Stimulated activated naive CD8-positive, alpha-beta T cell treated with anti-CD3 and anti-CD28 coated beads, Interleukin-15, amount 100 ng/mL, for 72 hours (primary cell): ENCODE measurements around the gene PAQR3.
"Not testable (repeated sequence)": the region's sequence is repeated elsewhere in the genome, so short reads cannot be mapped to it uniquely, and the experiment has no call there.

ENCODE experiments used
- ATAC-seq: fragments of 150-1000 bp; cut with Tn5 transposase; 2 replicates; pipeline ENCODE4 v1.10.0; 2021; ENCODE audit warnings: mild to moderate bottlenecking, moderate library complexity
- DNase-seq, 2 donors: peaks; one replicate each; pipeline ENCODE4 v3.0.0; 2021 to 2022
- H3K27ac Mint-ChIP-seq, 2 donors: one replicate each; pipeline ENCODE4 v1.8.0; 2022; ENCODE audit warnings: mild to moderate bottlenecking in 2 of 2, mixed read lengths in 2 of 2, moderate library complexity in 2 of 2
- H3K27me3 Mint-ChIP-seq: one replicate; pipeline ENCODE4 v1.8.0; 2022; ENCODE audit warnings: mixed read lengths
- H3K4me1 Mint-ChIP-seq: one replicate; pipeline ENCODE4 v1.8.0; 2022; ENCODE audit warnings: mild to moderate bottlenecking, mixed read lengths
- H3K4me3 Mint-ChIP-seq, 2 donors: one replicate each; pipeline ENCODE4 v1.8.0; 2022; ENCODE audit warnings: mild to moderate bottlenecking in 2 of 2, mixed read lengths in 2 of 2, moderate library complexity in 1 of 2
- H3K9me3 Mint-ChIP-seq, 2 donors: one replicate each; pipeline ENCODE4 v1.8.0; 2022; ENCODE audit warnings: mixed read lengths in 2 of 2

The PAQR3 gene

DNA sequence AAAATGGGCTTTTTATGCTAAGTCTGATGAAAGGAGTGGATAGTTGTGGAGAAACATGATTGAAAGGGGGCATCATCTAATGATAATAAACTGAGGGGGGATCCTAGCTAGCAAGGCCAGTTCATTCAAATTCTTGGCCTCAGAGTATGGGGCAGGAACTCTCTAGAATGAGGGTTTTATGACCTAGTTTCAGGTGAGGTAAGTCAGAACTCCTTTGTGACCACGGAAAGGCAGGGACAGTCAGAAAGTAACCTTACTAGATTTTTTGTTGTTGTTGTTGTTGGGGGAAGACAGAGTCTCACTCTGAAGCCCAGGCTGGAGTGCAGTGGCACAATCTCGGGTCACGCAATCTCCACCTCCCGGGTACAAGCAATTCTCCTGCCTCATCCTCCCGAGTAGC is 1.5 kb upstream of the PAQR3 start:
- DNase-seq: peak in 1 of 2 donors; percentile 46
- Mint-ChIP-seq H3K27ac (no peak overlapping the region), H3K9me3 (no peaks in the 10 kb centered on the region), H3K4me1 (peaks cover 36% of the 10 kb centered on the region), H3K27me3 (peaks cover 35% of the 10 kb centered on the region), H3K4me3 (peak overlapping the region in 1 of 2 donors; percentile 18)
- ATAC-seq: peak; percentile 63

- Mint-ChIP-seq H3K9me3 (no peaks in the 10 kb centered on the region), H3K27me3 (peaks cover 27% of the 10 kb centered on the region), H3K4me3 (peak overlapping the region; percentile 84 to 93), H3K4me1 (peaks cover 47% of the 10 kb centered on the region), H3K27ac (peak overlapping the region in 1 of 2 donors; percentile 84)
- no peak for DNase-seq
- no peak for ATAC-seq
Observed at GRCh38 chr4:78939667-78940008, 400 bp upstream of the PAQR3 start.

- Mint-ChIP-seq H3K4me1 (peaks cover 53% of the 10 kb centered on the region), H3K27me3 (peaks cover 17% of the 10 kb centered on the region), H3K4me3 (peak overlapping the region; percentile 93 to 98), H3K27ac (peak overlapping the region; percentile 91 to 95), H3K9me3 (no peaks in the 10 kb centered on the region)
- no peak for ATAC-seq
- DNase-seq: no peak
Observed at GRCh38 chr4:78938474-78938867, 767 bp downstream of the PAQR3 start.

DNA sequence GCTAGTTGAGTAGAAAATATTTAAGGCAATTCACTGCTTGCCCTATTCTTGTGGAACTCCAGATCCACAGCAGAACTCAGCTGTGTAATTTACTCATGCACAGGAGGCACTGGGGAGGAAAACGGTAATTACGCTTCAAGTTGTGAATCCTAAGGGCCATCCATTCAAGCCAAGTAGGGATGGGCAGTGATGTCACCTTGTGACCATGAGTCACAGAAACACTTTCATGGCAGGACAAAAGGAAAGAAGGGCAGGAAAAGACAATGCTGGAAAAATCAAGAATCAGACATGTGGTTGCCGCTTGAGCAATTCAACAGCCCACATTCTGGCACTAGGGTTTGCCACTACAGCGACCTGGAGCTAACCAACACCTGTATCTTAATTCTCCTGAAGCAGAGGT is 1.4 kb downstream of the PAQR3 start:
- Mint-ChIP-seq H3K4me1 (peaks cover 53% of the 10 kb centered on the region), H3K4me3 (peak overlapping the region in 1 of 2 donors; percentile 98), H3K27ac (no peak overlapping the region), H3K27me3 (peaks cover 10% of the 10 kb centered on the region), H3K9me3 (no peaks in the 10 kb centered on the region)
- DNase-seq (no peak), ATAC-seq (no peak)

DNA sequence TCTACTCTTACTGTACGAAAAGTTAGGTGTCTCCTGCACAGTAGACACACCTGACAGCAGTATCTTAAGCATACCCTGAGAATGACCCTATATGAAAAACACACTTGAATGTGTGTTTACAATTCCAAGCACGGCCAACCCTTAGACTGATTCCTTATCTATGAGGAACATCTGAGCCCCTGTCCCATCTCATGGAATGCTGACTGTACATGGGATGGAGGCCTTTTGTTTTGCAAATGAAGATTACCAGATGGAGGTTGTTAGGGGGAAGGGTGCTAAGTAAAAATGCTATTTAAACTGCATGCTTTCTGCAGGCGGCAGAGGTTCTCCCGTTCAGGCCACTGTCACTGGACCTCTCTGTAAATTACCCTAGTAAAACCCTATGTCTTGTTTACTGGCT is 2.2 kb downstream of the PAQR3 start:
- H3K4me1 Mint-ChIP-seq: peaks cover 53% of the 10 kb centered on the region
- no peak for ATAC-seq
- H3K4me3 Mint-ChIP-seq: no peak overlapping the region
- peaks cover 2% of the 10 kb centered on the region for H3K27me3 Mint-ChIP-seq
- H3K9me3 Mint-ChIP-seq: no peaks in the 10 kb centered on the region
- no peak for DNase-seq
- H3K27ac Mint-ChIP-seq: no peak overlapping the region

DNA sequence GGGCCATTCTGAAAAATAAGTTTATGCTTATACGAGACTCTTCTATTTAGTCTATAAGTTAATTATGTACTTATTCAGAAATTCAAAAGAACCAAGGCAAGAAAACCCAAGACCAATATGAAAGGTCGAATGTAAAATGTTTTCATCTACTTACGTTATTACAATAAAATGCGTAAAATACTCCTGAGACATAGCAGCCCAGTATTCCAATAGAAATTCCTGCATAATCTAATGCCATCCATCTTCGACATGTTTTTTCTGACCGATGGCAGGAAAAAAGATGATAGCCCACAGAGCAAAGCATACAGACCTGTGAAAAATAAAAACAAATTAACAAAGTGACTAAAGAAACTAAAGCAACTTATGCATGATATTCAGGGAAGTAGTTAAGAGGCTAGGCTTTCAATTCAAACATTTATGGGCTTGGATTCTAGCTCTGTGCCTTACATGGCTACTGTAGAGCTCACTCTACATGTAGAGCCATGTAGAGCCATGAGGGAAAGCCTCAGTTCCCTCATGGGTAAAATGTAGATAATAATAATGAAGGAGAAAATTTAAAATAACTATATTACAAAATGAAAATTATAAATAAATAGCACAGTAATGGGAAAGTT is 9.1 kb downstream of the PAQR3 start:
- H3K27me3 Mint-ChIP-seq: no peaks in the 10 kb centered on the region
- ATAC-seq (no peak), DNase-seq (no peak)
- no peaks in the 10 kb centered on the region for H3K9me3 Mint-ChIP-seq
- no peak overlapping the region for H3K4me3 Mint-ChIP-seq
- no peak overlapping the region for H3K27ac Mint-ChIP-seq
- peaks cover 11% of the 10 kb centered on the region for H3K4me1 Mint-ChIP-seq

DNA sequence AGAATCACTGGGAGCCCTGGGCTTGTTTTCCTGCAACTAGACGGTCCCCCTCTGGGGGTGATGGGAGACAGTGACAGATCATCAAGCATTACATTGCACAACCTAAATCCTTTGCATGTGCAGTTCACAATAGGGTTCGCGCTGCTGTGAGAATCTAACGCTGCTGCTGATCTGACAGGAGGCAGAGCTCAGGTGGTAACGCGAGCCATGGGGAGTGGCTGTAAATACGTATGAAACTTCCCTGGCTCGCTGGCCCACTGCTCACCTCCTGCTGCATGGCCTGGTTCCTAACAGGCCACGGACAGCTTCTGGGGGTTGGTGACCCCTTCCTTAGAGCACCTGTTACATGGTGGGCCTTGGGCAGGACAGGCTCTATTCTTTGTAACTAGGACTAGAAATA is 10.4 kb downstream of the PAQR3 start:
- no peak for ATAC-seq
- DNase-seq: no peak
- H3K4me3 Mint-ChIP-seq: no peak overlapping the region
- H3K4me1 Mint-ChIP-seq: peaks cover 2% of the 10 kb centered on the region
- H3K9me3 Mint-ChIP-seq: no peaks in the 10 kb centered on the region
- H3K27ac Mint-ChIP-seq: no peak overlapping the region
- no peaks in the 10 kb centered on the region for H3K27me3 Mint-ChIP-seq

- Mint-ChIP-seq H3K4me3 (no peak overlapping the region), H3K27ac (peak overlapping the region in 1 of 2 donors; percentile 4), H3K9me3 (no peaks in the 10 kb centered on the region), H3K4me1 (peaks cover 7% of the 10 kb centered on the region), H3K27me3 (no peaks in the 10 kb centered on the region)
- ATAC-seq (no peak), DNase-seq (no peak)
Observed at GRCh38 chr4:78926826-78927225, 12.4 kb downstream of the PAQR3 start.

DNA sequence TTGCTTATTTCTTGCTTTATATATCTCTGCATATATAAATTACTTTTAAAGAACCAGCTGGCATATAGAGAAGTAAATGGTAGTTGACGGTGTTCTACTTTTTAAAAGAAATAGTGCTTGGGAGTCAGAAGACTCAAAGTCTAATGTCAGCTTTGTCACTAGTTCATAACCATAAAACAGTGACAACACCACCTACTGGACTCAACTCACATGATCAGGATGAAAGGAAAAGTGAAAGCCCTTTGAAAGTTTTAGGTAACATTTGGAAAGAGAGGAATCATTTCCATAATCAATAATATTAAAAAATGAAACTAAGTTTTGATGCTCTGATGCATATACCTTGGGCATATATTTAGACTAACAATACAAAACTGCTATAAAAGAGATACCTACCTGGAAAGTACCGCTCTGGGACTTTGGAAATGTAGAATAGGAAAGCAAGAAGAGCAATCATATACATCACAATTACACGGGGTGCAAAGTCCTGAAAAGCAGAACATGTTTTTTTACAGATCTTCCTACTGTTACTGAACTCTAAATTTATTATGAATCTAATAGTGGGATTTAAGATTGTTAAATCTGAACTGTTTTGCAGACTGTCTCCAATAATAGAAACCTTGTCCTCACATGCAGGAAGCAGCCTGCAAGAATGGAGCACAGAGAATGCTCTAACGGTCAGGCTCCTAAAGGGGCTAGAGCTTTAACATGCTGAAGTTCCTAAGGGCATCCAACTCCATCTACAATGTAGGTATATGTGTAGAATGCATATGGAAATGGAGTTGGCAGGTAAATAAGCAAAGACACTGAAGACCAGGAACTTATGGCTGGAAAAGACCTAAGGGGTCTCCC is 15.6 kb downstream of the PAQR3 start:
- H3K4me1 Mint-ChIP-seq: peaks cover 7% of the 10 kb centered on the region
- no peak for ATAC-seq
- H3K27ac Mint-ChIP-seq: peak overlapping the region in 1 of 2 donors; percentile 61
- no peaks in the 10 kb centered on the region for H3K27me3 Mint-ChIP-seq
- DNase-seq: no peak
- H3K4me3 Mint-ChIP-seq: no peak overlapping the region
- H3K9me3 Mint-ChIP-seq: no peaks in the 10 kb centered on the region

- Mint-ChIP-seq H3K4me3 (no peak overlapping the region), H3K27me3 (no peaks in the 10 kb centered on the region), H3K9me3 (no peaks in the 10 kb centered on the region), H3K4me1 (peaks cover 7% of the 10 kb centered on the region), H3K27ac (peak overlapping the region in 1 of 2 donors; percentile 6)
- DNase-seq (no peak), ATAC-seq (no peak)
Observed at GRCh38 chr4:78922207-78922606, 17.0 kb downstream of the PAQR3 start.

DNA sequence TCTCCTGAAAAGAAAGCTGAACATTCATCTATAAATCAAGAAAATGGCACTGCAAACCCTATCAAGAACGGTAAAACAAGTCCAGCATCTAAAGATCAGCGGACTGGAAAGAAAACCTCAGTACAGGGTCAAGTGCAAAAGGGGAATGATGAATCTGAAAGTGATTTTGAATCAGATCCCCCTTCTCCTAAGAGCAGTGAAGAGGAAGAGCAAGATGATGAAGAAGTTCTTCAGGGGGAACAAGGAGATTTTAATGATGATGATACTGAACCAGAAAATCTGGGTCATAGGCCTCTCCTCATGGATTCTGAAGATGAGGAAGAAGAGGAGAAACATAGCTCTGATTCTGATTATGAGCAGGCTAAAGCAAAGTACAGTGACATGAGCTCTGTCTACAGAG is 28.6 kb downstream of the PAQR3 start:
- DNase-seq: no peak
- no peak for ATAC-seq
- Mint-ChIP-seq H3K27ac (no peak overlapping the region), H3K4me3 (no peak overlapping the region), H3K27me3 (no peaks in the 10 kb centered on the region), H3K4me1 (no peaks in the 10 kb centered on the region), H3K9me3 (no peaks in the 10 kb centered on the region)

DNA sequence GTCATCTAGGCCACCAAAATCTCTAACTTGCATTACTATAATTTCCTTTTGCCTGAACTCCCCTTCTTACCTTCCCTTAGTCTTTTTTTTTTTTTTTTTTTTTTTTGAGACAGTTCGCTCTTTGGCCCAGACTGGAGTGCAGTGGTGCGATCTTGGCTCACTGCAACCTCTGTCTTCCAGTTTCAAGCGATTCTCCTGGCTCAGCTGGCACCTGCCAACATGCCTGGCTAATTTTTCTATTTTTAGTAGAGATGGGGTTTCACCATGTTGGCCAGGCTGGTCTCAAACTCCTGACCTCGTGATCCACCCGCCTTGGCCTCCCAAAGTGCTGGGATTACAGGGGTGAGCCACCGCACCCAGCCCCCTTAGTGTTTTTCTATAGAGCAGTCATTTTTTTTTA is 30.3 kb downstream of the PAQR3 start:
- not testable (repeated sequence) for H3K9me3 Mint-ChIP-seq, H3K27me3 Mint-ChIP-seq, H3K4me3 Mint-ChIP-seq, ATAC-seq, H3K4me1 Mint-ChIP-seq, H3K27ac Mint-ChIP-seq, DNase-seq

DNA sequence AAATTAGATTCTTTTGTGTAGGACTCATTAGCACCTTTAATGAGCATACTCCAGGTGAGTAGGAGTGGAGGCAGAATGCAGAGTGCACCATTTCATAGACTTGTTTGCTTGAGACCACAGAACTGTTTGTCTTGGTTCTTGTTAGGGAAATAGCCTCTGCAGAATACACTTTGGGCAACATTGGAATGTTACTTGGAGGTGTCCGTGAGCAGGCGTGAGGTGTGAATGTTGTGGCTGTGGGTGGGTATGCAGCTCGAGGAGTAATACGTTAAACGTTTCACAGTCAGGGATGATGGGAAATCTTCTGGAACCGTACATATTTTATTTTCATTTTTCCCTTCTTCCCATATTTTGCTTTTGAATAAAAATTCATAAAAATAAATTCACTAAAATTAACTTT is 31.6 kb downstream of the PAQR3 start:
- no peaks in the 10 kb centered on the region for H3K27me3 Mint-ChIP-seq
- H3K4me1 Mint-ChIP-seq: no peaks in the 10 kb centered on the region
- H3K4me3 Mint-ChIP-seq: no peak overlapping the region
- no peak for DNase-seq
- no peak for ATAC-seq
- no peaks in the 10 kb centered on the region for H3K9me3 Mint-ChIP-seq
- H3K27ac Mint-ChIP-seq: no peak overlapping the region

DNA sequence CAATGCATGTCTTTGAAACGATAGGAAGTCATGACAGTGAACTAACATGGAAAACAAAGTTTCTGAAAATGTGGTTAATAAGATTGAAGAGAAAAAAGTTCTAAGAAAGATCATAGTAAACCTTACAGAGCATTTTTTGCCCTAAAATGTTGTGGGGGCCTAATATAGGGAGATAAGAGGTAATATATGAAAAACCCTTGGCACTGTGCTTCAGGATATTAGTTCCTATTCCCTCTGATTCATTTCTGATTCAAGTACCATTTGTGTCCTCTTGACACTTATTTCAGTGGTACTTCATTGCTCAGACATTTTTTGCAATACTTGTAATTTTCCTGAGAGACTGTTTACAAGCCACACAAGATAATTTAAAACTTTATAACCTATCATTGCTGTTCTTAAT is 35.1 kb downstream of the PAQR3 start:
- Mint-ChIP-seq H3K27me3 (no peaks in the 10 kb centered on the region), H3K4me3 (no peak overlapping the region), H3K9me3 (no peaks in the 10 kb centered on the region), H3K4me1 (no peaks in the 10 kb centered on the region), H3K27ac (no peak overlapping the region)
- ATAC-seq (no peak), DNase-seq (no peak)

GRCh38 chr4:78902298-78902697 is 36.9 kb downstream of the PAQR3 start:
- ATAC-seq (no peak), DNase-seq (no peak)
- H3K4me3 Mint-ChIP-seq: no peak overlapping the region
- H3K27me3 Mint-ChIP-seq: no peaks in the 10 kb centered on the region
- no peak overlapping the region for H3K27ac Mint-ChIP-seq
- no peaks in the 10 kb centered on the region for H3K4me1 Mint-ChIP-seq
- H3K9me3 Mint-ChIP-seq: no peaks in the 10 kb centered on the region

DNA sequence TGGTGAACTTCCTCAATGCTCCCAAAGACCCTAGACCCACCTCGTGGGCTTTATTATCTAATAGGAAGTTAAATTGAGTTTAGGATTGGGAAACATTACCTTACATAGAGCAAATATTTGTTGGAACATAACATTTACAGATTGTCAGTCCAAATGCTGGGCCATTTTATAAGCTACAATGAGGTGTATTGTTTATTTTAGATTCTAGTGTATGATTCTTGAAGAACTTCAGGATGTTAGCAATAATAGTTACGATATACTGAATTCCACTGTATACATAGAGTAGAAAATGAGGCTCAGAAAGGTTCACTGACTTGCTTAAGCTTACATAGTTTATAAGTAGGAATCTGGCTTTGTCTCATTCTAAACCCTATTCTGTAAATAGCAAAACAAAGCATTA is 37.4 kb downstream of the PAQR3 start:
- Mint-ChIP-seq H3K9me3 (no peaks in the 10 kb centered on the region), H3K4me3 (no peak overlapping the region), H3K27ac (no peak overlapping the region), H3K4me1 (no peaks in the 10 kb centered on the region), H3K27me3 (no peaks in the 10 kb centered on the region)
- DNase-seq: no peak
- ATAC-seq: no peak

GRCh38 chr4:78899302-78899701 is 39.9 kb downstream of the PAQR3 start:
- no peak for DNase-seq
- no peak overlapping the region for H3K4me3 Mint-ChIP-seq
- H3K9me3 Mint-ChIP-seq: no peaks in the 10 kb centered on the region
- no peak overlapping the region for H3K27ac Mint-ChIP-seq
- H3K4me1 Mint-ChIP-seq: no peaks in the 10 kb centered on the region
- no peaks in the 10 kb centered on the region for H3K27me3 Mint-ChIP-seq
- ATAC-seq: no peak
